K562 (cell line): Measurements from ENCODE around the gene MMP17.

Experiments
- PRPF4 ChIP-seq: fragments of 200-400 bp; formaldehyde crosslinking; IDR thresholded peaks from one replicate; pipeline ENCODE4 v1.6.1; 2017; ENCODE audit warnings: low read length, low read depth, mild to moderate bottlenecking; ENCODE audit not compliant: insufficient read depth, poor library complexity, severe bottlenecking
- ZNF830 ChIP-seq: fragments of 250-450 bp; sonication (Bioruptor Pico); IDR thresholded peaks from 2 replicates; pipeline ENCODE4 v1.5.0; 2021; ENCODE audit warnings: mild to moderate bottlenecking

DNA sequence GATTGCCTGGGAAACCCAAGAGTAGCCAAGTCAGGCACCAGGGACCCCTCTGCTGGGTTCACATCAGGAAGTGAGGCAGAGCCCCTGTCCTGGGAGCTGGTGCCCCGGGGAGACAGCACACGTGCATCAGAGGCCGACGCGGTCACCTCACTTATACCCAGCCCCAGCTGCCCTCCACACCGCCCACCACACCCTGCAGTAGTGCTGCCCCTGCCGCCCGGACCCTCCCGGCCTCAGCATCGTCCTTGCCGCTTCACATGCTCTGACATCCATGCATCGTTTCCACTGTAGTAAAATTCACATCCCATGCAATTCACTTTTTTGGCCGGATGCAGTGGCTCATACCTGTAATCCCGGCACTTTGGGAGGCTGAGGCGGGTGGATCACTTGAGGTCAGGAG is 14.0 kb downstream of the MMP17 start:
- TF ChIP-seq PRPF4 (no peak), ZNF830 (no peak)
